Measurements from ENCODE around the gene SERPINB2. TPM values are rescaled to one million over a fixed set of nuclear protein-coding genes. Genes with fewer than 3 reads are reported as not detected.

SERPINB2 gene
- total and polyA plus RNA-seq, 10 of the 15 experiments (the other 5 are each of a cell fraction or from before 2014, with no cell fraction given): 9.6 to 25.3 (median 14.0) TPM

GRCh38 chr18:63907664-63908063 lies 20.2 kb downstream of the SERPINB2 start, which contains the start of gene SERPINB10 (continued):
- TF ChIP-seq BCLAF1 (IDR thresholded peaks at IDR 0.05) (no peak), CHD4 (IDR thresholded peaks at IDR 0.05) (no peak), ZNF687 (IDR thresholded peaks at IDR 0.05) (no peak), NFIC (IDR thresholded peaks at IDR 0.05; ENCODE audit: low read depth, low read length) (0 out of 2 replicates have a peak, but pooled peaks have one; percentile 29), ZNF384 (IDR thresholded peaks at IDR 0.05; ENCODE audit: borderline replicate concordance, low read depth, low read length) (peak; percentile 89), YY1 (IDR thresholded peaks at IDR 0.05; ENCODE audit: low read depth, low read length) (no peak), STAT1 (conservative IDR thresholded peaks at IDR 0.05) (no peak), TAF1 (IDR thresholded peaks at IDR 0.05; ENCODE audit: borderline replicate concordance, low read depth, low read length) (no peak), NRF1 (conservative IDR thresholded peaks at IDR 0.05; ENCODE audit: low read depth, low read length) (no peak), TCF12 (IDR thresholded peaks at IDR 0.05; ENCODE audit: low read depth, low read length) (no peak), BMI1 (IDR thresholded peaks at IDR 0.05; ENCODE audit: borderline replicate concordance) (no peak), BHLHE40 (IDR thresholded peaks at IDR 0.05; ENCODE audit: borderline replicate concordance in 1 of 2, low read depth in 2 of 2, low read length in 1 of 2) (no peak), ZBTB40 (IDR thresholded peaks at IDR 0.05; ENCODE audit: borderline replicate concordance) (no peak; the same call in 1 of the 2 replicates), FOXM1 (IDR thresholded peaks at IDR 0.05; ENCODE audit: low read depth, low read length) (peak; percentile 38; the same call in 1 of the 2 replicates), EZH2 (IDR thresholded peaks at IDR 0.05; ENCODE audit: borderline replicate concordance, control insufficient read depth, low read depth, low read length) (no peak)

Measured in GM12878 (cell line).